ENCODE measurements around the gene MAEA.

MAEA gene

GRCh38 chr4:1366371-1367229 lies 76.9 kb downstream of the MAEA start:
- Histone ChIP-seq H3K4me1 (ENCODE audit: control extremely low read depth in 1 of 4, control insufficient read depth in 4 of 4, insufficient read depth in 4 of 4, low read length in 3 of 4) (no peaks in the 10 kb centered on the region), H3K4me3 (ENCODE audit: control insufficient read depth in 1 of 7, extremely low read depth in 1 of 7, insufficient read depth in 4 of 7, low read depth in 2 of 7, low read length in 6 of 7) (no peak overlapping the region), H3K27me3 (replicated peaks in 2 of 5; ENCODE audit: control insufficient read depth in 4 of 5, insufficient read depth in 5 of 5, low read length in 4 of 5) (no peaks in the 10 kb centered on the region), H3K36me3 (ENCODE audit: control insufficient read depth in 4 of 4, insufficient read depth in 4 of 4, low read length in 3 of 4) (peaks cover 0 to 9% (median 3%) of the 10 kb centered on the region in 4 experiments), H3K27ac (ENCODE audit: insufficient read depth in 1 of 2, low read depth in 1 of 2, low read length in 2 of 2, poor library complexity in 1 of 2, severe bottlenecking in 2 of 2) (no peak overlapping the region), H3K9me3 (ENCODE audit: control extremely low read depth in 1 of 5, control insufficient read depth in 4 of 5, insufficient read depth in 2 of 5, low read depth in 1 of 5, low read length in 4 of 5) (no peaks in the 10 kb centered on the region)
- DNase-seq: no peak
- 97% methylated on average over 34 of the region's 35 CpGs for WGBS (ENCODE audit: insufficient coverage)
- ChIA-PET POLR2A (no interaction called here), CTCF (interaction anchor here (1.0 to 1.6 kb wide), 2 partner anchors 9 to 12 kb away, joined by 3 to 4 read pairs; no protein-coding TSS in a partner anchor)

- Histone ChIP-seq H3K4me1 (ENCODE audit: control extremely low read depth in 1 of 4, control insufficient read depth in 4 of 4, insufficient read depth in 4 of 4, low read length in 3 of 4) (no peaks in the 10 kb centered on the region), H3K36me3 (ENCODE audit: control insufficient read depth in 4 of 4, insufficient read depth in 4 of 4, low read length in 3 of 4) (peaks cover 0 to 13% (median 6%) of the 10 kb centered on the region in 4 experiments), H3K4me3 (ENCODE audit: control insufficient read depth in 1 of 7, extremely low read depth in 1 of 7, insufficient read depth in 4 of 7, low read depth in 2 of 7, low read length in 6 of 7) (no peak overlapping the region), H3K9me3 (ENCODE audit: control extremely low read depth in 1 of 5, control insufficient read depth in 4 of 5, insufficient read depth in 2 of 5, low read depth in 1 of 5, low read length in 4 of 5) (no peaks in the 10 kb centered on the region), H3K27ac (ENCODE audit: insufficient read depth in 1 of 2, low read depth in 1 of 2, low read length in 2 of 2, poor library complexity in 1 of 2, severe bottlenecking in 2 of 2) (no peak overlapping the region), H3K27me3 (replicated peaks in 2 of 5; ENCODE audit: control insufficient read depth in 4 of 5, insufficient read depth in 5 of 5, low read length in 4 of 5) (no peaks in the 10 kb centered on the region)
- 100% methylated on average over 12 of the region's 17 CpGs for WGBS (ENCODE audit: insufficient coverage)
- CTCF ChIA-PET: interaction anchor here (1.0 kb wide), 1 partner anchor 10 kb away, joined by 4 read pairs; no protein-coding TSS in a partner anchor
- POLR2A ChIA-PET: no interaction called here
- no peak for DNase-seq
Observed at GRCh38 chr4:1367230-1367935, 77.7 kb downstream of the MAEA start.

- Histone ChIP-seq H3K9me3 (ENCODE audit: control extremely low read depth in 1 of 5, control insufficient read depth in 4 of 5, insufficient read depth in 2 of 5, low read depth in 1 of 5, low read length in 4 of 5) (no peaks in the 10 kb centered on the region), H3K36me3 (ENCODE audit: control insufficient read depth in 4 of 4, insufficient read depth in 4 of 4, low read length in 3 of 4) (peaks cover 0 to 13% (median 7%) of the 10 kb centered on the region in 4 experiments), H3K4me3 (ENCODE audit: control insufficient read depth in 1 of 7, extremely low read depth in 1 of 7, insufficient read depth in 4 of 7, low read depth in 2 of 7, low read length in 6 of 7) (no peak overlapping the region), H3K4me1 (ENCODE audit: control extremely low read depth in 1 of 4, control insufficient read depth in 4 of 4, insufficient read depth in 4 of 4, low read length in 3 of 4) (no peaks in the 10 kb centered on the region), H3K27ac (ENCODE audit: insufficient read depth in 1 of 2, low read depth in 1 of 2, low read length in 2 of 2, poor library complexity in 1 of 2, severe bottlenecking in 2 of 2) (no peak overlapping the region), H3K27me3 (replicated peaks in 2 of 5; ENCODE audit: control insufficient read depth in 4 of 5, insufficient read depth in 5 of 5, low read length in 4 of 5) (no peaks in the 10 kb centered on the region)
- POLR2A ChIA-PET: no interaction called here
- no peak for DNase-seq
- CTCF ChIA-PET: no interaction called here
- 98% methylated on average over 10 of the region's 10 CpGs for WGBS (ENCODE audit: insufficient coverage)
Observed at GRCh38 chr4:1367936-1368289, 78.2 kb downstream of the MAEA start.

GRCh38 chr4:1368421-1369090 lies 78.9 kb downstream of the MAEA start:
- H3K27ac ChIP-seq (ENCODE audit: insufficient read depth in 1 of 2, low read depth in 1 of 2, low read length in 2 of 2, poor library complexity in 1 of 2, severe bottlenecking in 2 of 2): no peak overlapping the region
- ChIA-PET POLR2A (no interaction called here), CTCF (interaction anchor here (1.0 to 1.7 kb wide), 2 partner anchors 13 to 261 kb away, joined by 4 to 5 read pairs; no protein-coding TSS in a partner anchor)
- no peak overlapping the region for H3K4me3 ChIP-seq (ENCODE audit: control insufficient read depth in 1 of 7, extremely low read depth in 1 of 7, insufficient read depth in 4 of 7, low read depth in 2 of 7, low read length in 6 of 7)
- H3K4me1 ChIP-seq (ENCODE audit: control extremely low read depth in 1 of 4, control insufficient read depth in 4 of 4, insufficient read depth in 4 of 4, low read length in 3 of 4): no peaks in the 10 kb centered on the region
- H3K27me3 ChIP-seq (replicated peaks in 2 of 5; ENCODE audit: control insufficient read depth in 4 of 5, insufficient read depth in 5 of 5, low read length in 4 of 5): no peaks in the 10 kb centered on the region
- WGBS (ENCODE audit: insufficient coverage): 98% methylated on average over 24 of the region's 24 CpGs
- no peak for DNase-seq
- H3K9me3 ChIP-seq (ENCODE audit: control extremely low read depth in 1 of 5, control insufficient read depth in 4 of 5, insufficient read depth in 2 of 5, low read depth in 1 of 5, low read length in 4 of 5): no peaks in the 10 kb centered on the region
- peaks cover 0 to 13% (median 7%) of the 10 kb centered on the region in 4 experiments for H3K36me3 ChIP-seq (ENCODE audit: control insufficient read depth in 4 of 4, insufficient read depth in 4 of 4, low read length in 3 of 4)

- Histone ChIP-seq H3K36me3 (ENCODE audit: control insufficient read depth in 4 of 4, insufficient read depth in 4 of 4, low read length in 3 of 4) (peaks cover 0 to 13% (median 7%) of the 10 kb centered on the region in 4 experiments), H3K9me3 (ENCODE audit: control extremely low read depth in 1 of 5, control insufficient read depth in 4 of 5, insufficient read depth in 2 of 5, low read depth in 1 of 5, low read length in 4 of 5) (no peaks in the 10 kb centered on the region), H3K4me3 (ENCODE audit: control insufficient read depth in 1 of 7, extremely low read depth in 1 of 7, insufficient read depth in 4 of 7, low read depth in 2 of 7, low read length in 6 of 7) (no peak overlapping the region), H3K27ac (ENCODE audit: insufficient read depth in 1 of 2, low read depth in 1 of 2, low read length in 2 of 2, poor library complexity in 1 of 2, severe bottlenecking in 2 of 2) (no peak overlapping the region), H3K27me3 (replicated peaks in 2 of 5; ENCODE audit: control insufficient read depth in 4 of 5, insufficient read depth in 5 of 5, low read length in 4 of 5) (no peaks in the 10 kb centered on the region), H3K4me1 (ENCODE audit: control extremely low read depth in 1 of 4, control insufficient read depth in 4 of 4, insufficient read depth in 4 of 4, low read length in 3 of 4) (no peaks in the 10 kb centered on the region)
- no peak for DNase-seq
- ChIA-PET POLR2A (no interaction called here), CTCF (interaction anchor here (1.0 to 1.7 kb wide), 2 partner anchors 13 to 260 kb away, joined by 4 to 5 read pairs; no protein-coding TSS in a partner anchor)
- 92% methylated on average over 18 of the region's 18 CpGs for WGBS (ENCODE audit: insufficient coverage)
Observed at GRCh38 chr4:1369091-1369450, 79.4 kb downstream of the MAEA start.

GRCh38 chr4:1369479-1370079 lies 79.9 kb downstream of the MAEA start:
- H3K27me3 ChIP-seq (replicated peaks in 2 of 5; ENCODE audit: control insufficient read depth in 4 of 5, insufficient read depth in 5 of 5, low read length in 4 of 5): no peaks in the 10 kb centered on the region
- DNase-seq: no peak
- ChIA-PET POLR2A (no interaction called here), CTCF (interaction anchor here (1.7 kb wide), 1 partner anchor 14 kb away, joined by 5 read pairs; no protein-coding TSS in a partner anchor)
- no peak overlapping the region for H3K4me3 ChIP-seq (ENCODE audit: control insufficient read depth in 1 of 7, extremely low read depth in 1 of 7, insufficient read depth in 4 of 7, low read depth in 2 of 7, low read length in 6 of 7)
- 96% methylated on average over 16 of the region's 22 CpGs for WGBS (ENCODE audit: insufficient coverage)
- no peaks in the 10 kb centered on the region for H3K4me1 ChIP-seq (ENCODE audit: control extremely low read depth in 1 of 4, control insufficient read depth in 4 of 4, insufficient read depth in 4 of 4, low read length in 3 of 4)
- H3K36me3 ChIP-seq (ENCODE audit: control insufficient read depth in 4 of 4, insufficient read depth in 4 of 4, low read length in 3 of 4): peaks cover 0 to 13% (median 7%) of the 10 kb centered on the region in 4 experiments
- H3K9me3 ChIP-seq (ENCODE audit: control extremely low read depth in 1 of 5, control insufficient read depth in 4 of 5, insufficient read depth in 2 of 5, low read depth in 1 of 5, low read length in 4 of 5): no peaks in the 10 kb centered on the region
- no peak overlapping the region for H3K27ac ChIP-seq (ENCODE audit: insufficient read depth in 1 of 2, low read depth in 1 of 2, low read length in 2 of 2, poor library complexity in 1 of 2, severe bottlenecking in 2 of 2)
